WTC11 (cell line): ENCODE measurements around the gene CPTP. TPM values are rescaled to one million over a fixed set of nuclear protein-coding genes. Genes with fewer than 3 reads are reported as not detected.

ENCODE experiments used
- ATAC-seq: fragments of 200-7000 bp; cut with Tn5 transposase; 2 replicates; pipeline ENCODE4 v1.10.0; 2021; ENCODE audit warnings: mild to moderate bottlenecking, moderate library complexity
- CTCF ChIA-PET: fragments of 300-600 bp; sonication (Branson Sonifier 250); formaldehyde crosslinking; loops from one replicate; lab custom pipeline; 2021; ENCODE audit warnings: antibody characterized with exemption; lab: Charles Lee
- POLR2A ChIA-PET: fragments of 350-600 bp; sonication (Branson Sonifier 250); formaldehyde crosslinking; loops from one replicate; lab custom pipeline; 2021; ENCODE audit warnings: antibody characterized with exemption; lab: Charles Lee
- DNase-seq: peaks from one replicate; pipeline ENCODE4 v3.0.0; 2021; ENCODE audit warnings: low spot score
- H3K27ac Mint-ChIP-seq: 2 replicates; pipeline ENCODE4 v1.8.0; 2021; ENCODE audit warnings: mixed read lengths
- H3K27me3 Mint-ChIP-seq: 2 replicates; pipeline ENCODE4 v1.8.0; 2021; ENCODE audit warnings: low read depth, mild to moderate bottlenecking, moderate library complexity, mixed read lengths
- H3K36me3 Mint-ChIP-seq: 2 replicates; pipeline ENCODE4 v1.8.0; 2021; ENCODE audit warnings: mixed read lengths
- H3K4me1 Mint-ChIP-seq: 2 replicates; pipeline ENCODE4 v1.8.0; 2022; ENCODE audit warnings: mixed read lengths
- H3K4me3 Mint-ChIP-seq: 2 replicates; pipeline ENCODE4 v1.8.0; 2021; ENCODE audit warnings: mild to moderate bottlenecking, moderate library complexity, mixed read lengths
- H3K9me3 Mint-ChIP-seq: 2 replicates; pipeline ENCODE4 v1.8.0; 2021; ENCODE audit warnings: mixed read lengths
- GABPB1 ChIP-seq: sonication (generic); formaldehyde crosslinking; IDR thresholded peaks from 2 replicates; pipeline ENCODE4 v1.8.1; 2023; ENCODE audit warnings: mild to moderate bottlenecking, missing genetic modification reagents
- HMGXB4 ChIP-seq: sonication (generic); formaldehyde crosslinking; IDR thresholded peaks from 2 replicates; pipeline ENCODE4 v1.8.1; 2023; ENCODE audit warnings: mild to moderate bottlenecking, moderate library complexity, missing genetic modification reagents
- NR2C2 ChIP-seq: sonication (generic); formaldehyde crosslinking; IDR thresholded peaks from 2 replicates; pipeline ENCODE4 v1.8.0; 2022; ENCODE audit warnings: mild to moderate bottlenecking, missing genetic modification reagents
- STAT6 ChIP-seq: sonication (generic); formaldehyde crosslinking; conservative IDR thresholded peaks from 2 replicates; pipeline ENCODE4 v1.8.1; 2023; ENCODE audit warnings: mild to moderate bottlenecking, low read depth, missing genetic modification reagents, moderate library complexity
- ZNF532 ChIP-seq: fragments of 250-450 bp; sonication (Bioruptor Pico); IDR thresholded peaks from 2 replicates; pipeline ENCODE4 v1.9.0; 2021; ENCODE audit warnings: mild to moderate bottlenecking, borderline replicate concordance
- total RNA-seq: library from RNA; stranded (reverse); gene quantifications from 3 replicates; pipeline ENCODE4 v1.2.3, GENCODE V29; 2021
- TF ChIP-seq, protein P1 (sequence below): sonication (generic); formaldehyde crosslinking; IDR thresholded peaks from 2 replicates; pipeline ENCODE4 v1.8.0; 2023; ENCODE audit warnings: mild to moderate bottlenecking, missing genetic modification reagents
- TF ChIP-seq, protein P2 (sequence below): sonication (generic); formaldehyde crosslinking; IDR thresholded peaks from 2 replicates; pipeline ENCODE4 v1.8.0; 2022; ENCODE audit warnings: missing genetic modification reagents

The CPTP gene
- total RNA-seq, 1 experiment from 2014 or later, result 14.4 TPM

DNA sequence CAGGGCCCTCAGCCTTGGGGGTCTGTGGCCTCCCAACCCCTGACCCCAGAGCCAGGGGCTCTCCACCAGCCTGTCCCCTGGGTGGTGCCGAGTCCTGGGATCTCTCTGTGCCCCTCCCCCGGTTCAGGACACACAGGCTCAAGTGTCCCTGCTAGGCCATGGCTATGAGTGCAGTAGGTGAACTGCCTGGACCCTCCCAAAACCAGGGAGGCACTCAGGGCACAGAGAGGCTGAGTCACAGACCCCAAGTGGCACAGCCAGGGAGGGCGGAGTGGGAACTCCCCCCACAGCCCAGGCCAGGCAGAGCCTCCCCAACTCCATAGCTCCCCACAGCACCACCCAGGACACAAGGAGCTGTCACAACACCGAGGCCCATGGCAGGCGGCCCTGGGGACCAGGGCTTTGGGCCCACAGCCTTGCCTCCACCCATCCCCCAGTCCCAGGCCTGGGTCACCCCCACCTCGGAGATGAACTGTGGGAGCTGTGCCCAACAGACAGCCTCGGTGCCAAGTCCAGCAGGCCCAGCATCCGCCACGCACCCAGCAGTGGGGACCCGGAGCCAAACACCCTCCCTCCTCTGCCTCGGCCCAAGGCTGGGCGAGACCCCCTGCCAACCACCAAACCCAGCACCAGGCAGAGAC is 21.4 kb downstream of the CPTP start (continued):
- TF ChIP-seq, protein P1, sequence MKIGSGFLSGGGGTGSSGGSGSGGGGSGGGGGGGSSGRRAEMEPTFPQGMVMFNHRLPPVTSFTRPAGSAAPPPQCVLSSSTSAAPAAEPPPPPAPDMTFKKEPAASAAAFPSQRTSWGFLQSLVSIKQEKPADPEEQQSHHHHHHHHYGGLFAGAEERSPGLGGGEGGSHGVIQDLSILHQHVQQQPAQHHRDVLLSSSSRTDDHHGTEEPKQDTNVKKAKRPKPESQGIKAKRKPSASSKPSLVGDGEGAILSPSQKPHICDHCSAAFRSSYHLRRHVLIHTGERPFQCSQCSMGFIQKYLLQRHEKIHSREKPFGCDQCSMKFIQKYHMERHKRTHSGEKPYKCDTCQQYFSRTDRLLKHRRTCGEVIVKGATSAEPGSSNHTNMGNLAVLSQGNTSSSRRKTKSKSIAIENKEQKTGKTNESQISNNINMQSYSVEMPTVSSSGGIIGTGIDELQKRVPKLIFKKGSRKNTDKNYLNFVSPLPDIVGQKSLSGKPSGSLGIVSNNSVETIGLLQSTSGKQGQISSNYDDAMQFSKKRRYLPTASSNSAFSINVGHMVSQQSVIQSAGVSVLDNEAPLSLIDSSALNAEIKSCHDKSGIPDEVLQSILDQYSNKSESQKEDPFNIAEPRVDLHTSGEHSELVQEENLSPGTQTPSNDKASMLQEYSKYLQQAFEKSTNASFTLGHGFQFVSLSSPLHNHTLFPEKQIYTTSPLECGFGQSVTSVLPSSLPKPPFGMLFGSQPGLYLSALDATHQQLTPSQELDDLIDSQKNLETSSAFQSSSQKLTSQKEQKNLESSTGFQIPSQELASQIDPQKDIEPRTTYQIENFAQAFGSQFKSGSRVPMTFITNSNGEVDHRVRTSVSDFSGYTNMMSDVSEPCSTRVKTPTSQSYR (CRISPR knock-in tag), result no peak
- TF ChIP-seq, protein P2, sequence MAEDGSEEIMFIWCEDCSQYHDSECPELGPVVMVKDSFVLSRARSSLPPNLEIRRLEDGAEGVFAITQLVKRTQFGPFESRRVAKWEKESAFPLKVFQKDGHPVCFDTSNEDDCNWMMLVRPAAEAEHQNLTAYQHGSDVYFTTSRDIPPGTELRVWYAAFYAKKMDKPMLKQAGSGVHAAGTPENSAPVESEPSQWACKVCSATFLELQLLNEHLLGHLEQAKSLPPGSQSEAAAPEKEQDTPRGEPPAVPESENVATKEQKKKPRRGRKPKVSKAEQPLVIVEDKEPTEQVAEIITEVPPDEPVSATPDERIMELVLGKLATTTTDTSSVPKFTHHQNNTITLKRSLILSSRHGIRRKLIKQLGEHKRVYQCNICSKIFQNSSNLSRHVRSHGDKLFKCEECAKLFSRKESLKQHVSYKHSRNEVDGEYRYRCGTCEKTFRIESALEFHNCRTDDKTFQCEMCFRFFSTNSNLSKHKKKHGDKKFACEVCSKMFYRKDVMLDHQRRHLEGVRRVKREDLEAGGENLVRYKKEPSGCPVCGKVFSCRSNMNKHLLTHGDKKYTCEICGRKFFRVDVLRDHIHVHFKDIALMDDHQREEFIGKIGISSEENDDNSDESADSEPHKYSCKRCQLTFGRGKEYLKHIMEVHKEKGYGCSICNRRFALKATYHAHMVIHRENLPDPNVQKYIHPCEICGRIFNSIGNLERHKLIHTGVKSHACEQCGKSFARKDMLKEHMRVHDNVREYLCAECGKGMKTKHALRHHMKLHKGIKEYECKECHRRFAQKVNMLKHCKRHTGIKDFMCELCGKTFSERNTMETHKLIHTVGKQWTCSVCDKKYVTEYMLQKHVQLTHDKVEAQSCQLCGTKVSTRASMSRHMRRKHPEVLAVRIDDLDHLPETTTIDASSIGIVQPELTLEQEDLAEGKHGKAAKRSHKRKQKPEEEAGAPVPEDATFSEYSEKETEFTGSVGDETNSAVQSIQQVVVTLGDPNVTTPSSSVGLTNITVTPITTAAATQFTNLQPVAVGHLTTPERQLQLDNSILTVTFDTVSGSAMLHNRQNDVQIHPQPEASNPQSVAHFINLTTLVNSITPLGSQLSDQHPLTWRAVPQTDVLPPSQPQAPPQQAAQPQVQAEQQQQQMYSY, result no peak
- TF ChIP-seq HMGXB4 (CRISPR knock-in tag) (no peak), ZNF532 (no peak)

DNA sequence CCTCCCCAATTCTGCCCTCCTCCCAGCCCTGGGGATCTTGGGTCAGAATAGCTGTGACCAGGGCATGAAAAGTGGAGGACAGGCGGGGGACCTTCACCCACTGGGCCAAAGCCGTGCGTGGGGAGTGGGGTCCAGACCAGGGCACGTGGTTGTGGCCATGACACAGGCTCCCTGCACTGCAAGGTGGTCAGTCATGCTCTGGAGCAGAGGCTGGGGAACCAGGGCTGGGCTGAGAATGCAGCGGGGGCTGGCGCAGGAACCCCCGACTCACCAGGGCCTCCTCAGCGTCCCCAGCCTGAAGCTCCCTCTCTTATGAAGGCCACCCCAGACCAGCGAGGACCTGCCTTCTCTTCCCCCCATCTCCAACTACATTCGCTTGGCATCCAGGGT is 21.9 kb downstream of the CPTP start:
- Mint-ChIP-seq H3K9me3 (no peaks in the 10 kb centered on the region), H3K4me3 (no peak overlapping the region), H3K27ac (no peak overlapping the region), H3K36me3 (peaks cover 2% of the 10 kb centered on the region; the same call in 1 of the 2 replicates), H3K4me1 (peaks cover 7% of the 10 kb centered on the region), H3K27me3 (no peaks in the 10 kb centered on the region)
- TF ChIP-seq STAT6 (CRISPR knock-in tag) (no peak), NR2C2 (CRISPR knock-in tag) (no peak), GABPB1 (CRISPR knock-in tag) (no peak)
- DNase-seq (no peak), ATAC-seq (no peak)
- CTCF ChIA-PET, result interaction anchor here (1.4 to 2.3 kb wide), 2 partner anchors 8 to 158 kb away, joined by 3 to 18 read pairs; no protein-coding TSS in a partner anchor
- POLR2A ChIA-PET, result no interaction called here
